Stimulated activated CD4-positive, alpha-beta T cell treated with anti-CD3 and anti-CD28 coated beads, Interleukin-12 subunit alpha, Interleukin-12 subunit beta, amount 100 ng/mL, for 48 hours (primary cell): ENCODE measurements around the gene RNF181.
"Not testable (repeated sequence)": the region's sequence is repeated elsewhere in the genome, so short reads cannot be mapped to it uniquely, and the experiment has no call there.

Experiments used
- DNase-seq, 3 donors: peaks; one replicate each; pipeline ENCODE4 v3.0.0-alpha.2; 2020; ENCODE audit warnings: low read depth in 2 of 3, low spot score in 1 of 3

RNF181 gene

DNA sequence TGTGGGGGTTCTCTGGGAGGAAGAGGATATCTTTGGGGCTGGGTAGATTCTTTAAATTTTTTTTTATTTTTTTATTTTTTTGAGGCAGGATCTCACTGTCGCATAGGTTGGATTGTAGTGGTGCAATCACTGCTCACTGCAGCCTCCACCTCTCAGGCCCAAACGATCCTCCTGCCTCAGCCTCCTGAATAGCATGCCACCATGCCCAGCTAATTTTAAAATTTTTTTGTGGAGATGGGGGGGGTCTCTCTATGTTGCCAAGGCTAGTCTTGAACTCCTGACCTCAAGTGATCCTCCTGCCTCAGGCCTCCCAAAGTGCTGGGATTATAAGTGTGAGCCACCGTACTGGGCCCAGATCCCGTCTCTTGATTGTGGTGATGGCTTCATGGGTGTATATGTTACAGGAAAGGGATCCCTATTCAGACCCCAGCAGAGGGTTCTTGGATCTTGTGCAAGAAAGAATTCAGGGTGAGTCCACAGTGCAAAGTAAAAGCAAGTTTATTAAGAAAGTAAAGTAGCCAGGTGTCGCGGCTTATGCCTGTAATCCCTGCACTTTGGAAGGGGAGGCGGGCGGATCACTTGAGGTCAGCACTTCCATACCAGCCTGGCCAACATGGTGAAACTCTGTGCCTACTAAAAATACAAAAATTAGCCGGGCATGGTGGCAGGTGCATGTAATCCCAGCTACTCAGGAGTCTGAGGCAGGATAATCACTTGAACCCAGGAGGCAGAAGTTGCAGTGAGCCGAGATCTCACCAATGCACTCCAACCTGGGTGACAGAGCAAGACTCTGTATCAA, 18.4 kb downstream of the RNF181 start:
- DNase-seq = no peak

DNA sequence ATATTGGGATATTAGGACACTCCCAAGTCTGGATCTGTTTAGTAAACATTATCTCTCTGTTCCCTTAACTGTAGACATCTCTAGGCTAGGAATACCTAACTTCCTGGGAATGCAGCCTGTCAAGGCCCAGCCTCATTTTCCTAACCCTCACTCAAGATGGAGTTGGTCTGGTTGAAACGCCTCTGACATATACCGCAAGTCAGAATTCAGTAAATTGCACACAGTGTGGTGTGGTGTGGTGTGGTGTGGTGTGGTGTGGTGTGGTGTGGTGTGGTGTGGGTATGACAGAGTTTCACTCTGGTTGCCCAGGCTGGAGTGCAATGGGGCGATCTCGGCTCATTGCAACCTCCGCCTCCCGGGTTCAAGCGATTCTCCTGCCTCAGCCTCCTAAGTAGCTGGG, 19.2 kb downstream of the RNF181 start:
- DNase-seq = not testable (repeated sequence)

DNA sequence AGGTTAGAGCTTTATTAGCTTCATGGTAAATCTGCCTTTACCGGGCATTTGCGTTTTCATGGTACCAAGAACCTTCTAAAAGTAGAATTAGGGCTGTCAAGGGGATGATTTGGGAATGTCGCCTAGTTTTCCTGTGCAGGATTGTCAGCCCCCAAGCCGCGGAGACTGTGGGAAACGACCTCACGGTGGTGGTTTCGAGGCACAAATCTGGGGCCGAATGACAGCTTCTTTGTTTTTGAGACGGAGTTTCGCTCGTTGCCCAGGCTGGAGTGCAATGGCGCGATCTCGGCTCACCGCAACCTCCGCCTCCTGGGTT, 19.8 kb downstream of the RNF181 start:
- no peak for DNase-seq

DNA sequence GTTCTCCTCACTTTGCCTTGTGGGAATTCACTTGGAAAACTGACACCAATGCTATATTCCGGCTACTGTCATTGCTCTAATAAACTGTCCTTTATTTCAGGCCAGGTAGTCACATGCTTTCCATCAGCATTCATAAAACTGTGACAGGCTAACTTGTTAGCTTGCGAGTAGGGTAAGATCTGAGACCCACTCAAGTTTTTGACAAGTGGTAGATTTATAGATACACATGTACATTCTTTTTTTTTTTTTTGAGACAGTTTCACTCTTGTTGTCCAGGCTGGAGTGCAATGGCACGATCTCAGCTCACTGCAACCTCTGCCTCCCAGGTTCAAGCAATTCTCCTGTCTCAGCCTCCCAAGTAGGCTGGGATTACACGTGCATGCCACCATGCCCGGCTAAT, 22.2 kb downstream of the RNF181 start:
- not testable (repeated sequence) for DNase-seq

DNA sequence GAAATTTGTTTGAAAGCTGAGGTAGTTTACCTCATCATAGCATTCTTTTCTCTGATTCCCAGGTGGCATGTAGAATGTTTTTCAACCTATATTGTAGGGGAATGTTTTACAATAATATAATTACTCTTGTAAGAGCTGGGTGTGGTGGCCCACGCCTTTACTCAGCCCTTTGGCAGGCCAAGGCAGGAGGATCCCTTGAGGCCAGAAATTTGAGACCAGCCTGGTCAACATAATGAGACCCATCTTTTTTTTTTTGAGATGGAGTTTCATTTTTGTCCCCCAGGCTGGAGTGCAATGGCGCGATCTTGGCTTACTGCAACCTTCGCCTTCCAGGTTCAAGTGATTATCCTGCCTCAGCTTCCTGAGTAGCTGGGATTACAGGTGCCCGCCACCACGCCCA, 24.1 kb downstream of the RNF181 start:
- no peak for DNase-seq

DNA sequence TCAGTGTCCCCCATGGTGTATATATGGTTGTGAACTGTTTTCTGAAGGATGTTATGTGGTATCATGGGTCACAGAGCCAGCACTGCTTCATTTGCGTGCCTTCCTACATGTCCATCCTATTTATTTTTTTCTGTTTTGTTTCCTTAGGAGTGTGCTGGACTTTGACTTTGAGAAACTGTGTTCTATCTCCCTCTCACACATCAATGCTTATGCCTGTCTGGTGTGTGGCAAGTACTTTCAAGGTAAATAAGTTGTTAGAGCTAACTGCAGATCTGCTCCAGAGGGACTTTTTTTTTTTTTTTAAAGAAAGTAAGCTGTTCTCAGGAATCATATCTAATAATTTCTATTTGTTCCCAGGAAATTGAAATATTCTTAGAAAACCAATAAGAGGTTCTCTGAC, 25.8 kb downstream of the RNF181 start:
- no peak for DNase-seq

- DNase-seq = no peak
Observed at GRCh38 chr2:85623991-85624390, 28.4 kb downstream of the RNF181 start.

GRCh38 chr2:85628658-85629057, 33.1 kb downstream of the RNF181 start:
- DNase-seq = no peak

GRCh38 chr2:85631316-85631715, 35.8 kb downstream of the RNF181 start:
- DNase-seq = no peak

- DNase-seq = no peak
Observed at GRCh38 chr2:85635011-85635410, 39.5 kb downstream of the RNF181 start.

DNA sequence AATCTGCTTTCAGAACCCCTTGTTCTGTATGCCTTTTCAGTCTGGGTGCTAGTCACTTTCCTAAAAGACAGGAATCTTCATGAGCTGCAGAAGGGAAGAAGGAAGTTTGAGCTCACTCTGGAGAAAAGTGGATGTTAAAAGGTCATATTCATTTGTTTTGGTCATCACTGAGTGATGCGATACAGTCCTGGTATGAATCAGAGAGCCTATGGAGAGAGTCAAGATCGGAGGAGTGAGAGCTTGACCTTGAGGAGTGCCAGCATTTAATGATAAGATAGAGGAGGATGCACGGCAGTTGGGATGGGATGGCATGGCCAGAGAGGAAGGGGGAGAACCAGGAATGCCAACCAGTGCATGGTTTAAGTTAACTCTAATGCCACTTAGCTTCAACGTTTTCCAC, 40.1 kb downstream of the RNF181 start:
- DNase-seq = no peak

DNA sequence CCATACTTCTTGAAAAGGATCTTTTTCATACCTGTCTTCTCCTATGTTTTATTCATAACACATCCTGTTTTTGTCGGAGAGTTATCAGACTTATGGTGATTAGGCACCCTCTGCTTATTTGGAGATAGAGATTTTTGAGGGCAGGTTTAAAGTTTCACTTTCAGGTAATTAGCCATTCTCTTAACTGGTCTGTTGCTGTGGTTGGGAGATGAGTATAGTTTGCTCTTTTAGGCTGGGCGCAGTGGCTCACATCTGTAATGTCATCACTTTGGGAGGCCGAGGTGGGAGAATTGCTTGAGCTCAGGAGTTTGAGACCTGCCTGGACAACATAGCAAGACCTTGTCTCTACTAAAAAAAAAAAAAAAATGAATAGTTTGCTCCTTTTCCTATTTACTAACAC, 47.2 kb downstream of the RNF181 start:
- DNase-seq = no peak

- DNase-seq = no peak
Observed at GRCh38 chr2:85644909-85645308, 49.4 kb downstream of the RNF181 start.

DNA sequence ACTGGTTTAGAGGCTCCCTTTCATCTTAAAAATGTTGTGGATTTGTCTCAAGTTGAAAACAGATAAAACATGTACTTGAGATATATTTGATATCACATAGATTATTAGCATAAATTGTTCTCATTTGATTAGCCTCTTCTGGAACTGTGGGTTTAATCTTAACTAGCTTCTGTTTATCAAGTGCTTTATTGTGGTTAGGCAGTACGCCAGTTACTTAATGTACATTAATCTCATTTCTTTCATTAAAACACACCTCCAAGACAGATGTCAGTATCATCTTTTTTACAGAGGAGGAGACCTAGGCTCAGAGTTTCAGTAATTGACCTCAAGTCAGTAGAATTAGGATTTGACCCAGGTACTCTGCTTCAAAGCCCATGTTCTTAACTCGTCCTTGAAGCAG, 50.6 kb downstream of the RNF181 start:
- DNase-seq = no peak
